NOMO-1 treated with DMSO at 0.1 percent for 48 hours (cell line): Measurements from ENCODE around the gene SLC44A3.

Source experiments
- DNase-seq: peaks from one replicate; lab custom pipeline; 2025; ENCODE audit not compliant: unreplicated experiment; lab: John Stamatoyannopoulos, UW

SLC44A3 gene

DNA sequence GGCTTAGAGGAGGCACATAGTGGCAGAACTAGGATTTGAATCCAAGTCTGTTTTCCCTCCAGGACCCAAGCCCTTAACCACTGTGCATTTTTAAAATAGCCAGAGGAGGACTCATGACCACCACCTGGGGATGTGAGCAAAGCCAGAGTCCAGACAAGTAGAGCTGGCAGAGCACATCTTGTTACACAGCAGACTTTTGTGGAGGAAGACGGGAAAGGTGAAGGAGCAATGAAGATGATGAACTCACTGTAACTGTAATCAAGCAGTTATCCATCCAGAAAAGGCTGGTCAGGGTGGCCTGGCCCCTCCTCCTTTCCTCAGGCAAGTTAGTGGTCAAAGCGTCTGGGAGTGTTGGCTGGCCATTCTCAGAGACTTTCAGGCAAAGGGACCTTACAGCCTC is 50.9 kb downstream of the SLC44A3 start:
- no peak for DNase-seq

DNA sequence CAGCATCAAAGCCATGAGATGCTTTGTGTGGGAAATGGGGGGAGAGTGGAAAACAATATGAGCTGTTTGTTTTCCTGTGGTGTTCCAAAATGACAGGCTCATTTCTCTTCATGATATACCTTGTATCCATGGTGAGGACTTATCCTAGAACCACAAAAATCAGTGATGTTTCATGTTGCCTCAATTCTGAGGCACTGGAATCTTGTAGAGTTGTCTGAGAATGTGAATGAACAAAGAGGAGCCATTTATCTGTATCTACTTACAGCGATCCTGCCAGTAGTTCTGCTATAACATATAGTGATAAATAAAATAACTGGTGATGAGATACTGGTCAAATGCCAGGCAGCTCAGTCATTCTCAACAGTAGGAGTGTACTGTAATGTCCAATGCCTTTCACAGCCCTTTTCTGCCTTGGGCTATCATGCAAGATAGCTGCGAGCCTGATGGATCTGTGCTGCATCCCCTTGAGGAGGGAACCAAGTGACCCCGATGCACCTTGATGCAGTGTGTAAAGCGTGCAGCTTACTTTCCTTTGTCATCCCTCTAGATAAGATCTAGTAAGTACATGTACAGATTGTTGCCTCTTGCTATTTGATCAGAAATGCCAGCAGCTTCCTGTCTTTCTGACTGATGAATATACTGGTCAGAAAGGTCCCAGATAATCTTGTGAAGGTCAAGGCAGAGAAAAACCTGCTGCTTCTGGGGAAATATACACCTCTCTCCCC is 52.8 kb downstream of the SLC44A3 start:
- DNase-seq, result no peak

DNA sequence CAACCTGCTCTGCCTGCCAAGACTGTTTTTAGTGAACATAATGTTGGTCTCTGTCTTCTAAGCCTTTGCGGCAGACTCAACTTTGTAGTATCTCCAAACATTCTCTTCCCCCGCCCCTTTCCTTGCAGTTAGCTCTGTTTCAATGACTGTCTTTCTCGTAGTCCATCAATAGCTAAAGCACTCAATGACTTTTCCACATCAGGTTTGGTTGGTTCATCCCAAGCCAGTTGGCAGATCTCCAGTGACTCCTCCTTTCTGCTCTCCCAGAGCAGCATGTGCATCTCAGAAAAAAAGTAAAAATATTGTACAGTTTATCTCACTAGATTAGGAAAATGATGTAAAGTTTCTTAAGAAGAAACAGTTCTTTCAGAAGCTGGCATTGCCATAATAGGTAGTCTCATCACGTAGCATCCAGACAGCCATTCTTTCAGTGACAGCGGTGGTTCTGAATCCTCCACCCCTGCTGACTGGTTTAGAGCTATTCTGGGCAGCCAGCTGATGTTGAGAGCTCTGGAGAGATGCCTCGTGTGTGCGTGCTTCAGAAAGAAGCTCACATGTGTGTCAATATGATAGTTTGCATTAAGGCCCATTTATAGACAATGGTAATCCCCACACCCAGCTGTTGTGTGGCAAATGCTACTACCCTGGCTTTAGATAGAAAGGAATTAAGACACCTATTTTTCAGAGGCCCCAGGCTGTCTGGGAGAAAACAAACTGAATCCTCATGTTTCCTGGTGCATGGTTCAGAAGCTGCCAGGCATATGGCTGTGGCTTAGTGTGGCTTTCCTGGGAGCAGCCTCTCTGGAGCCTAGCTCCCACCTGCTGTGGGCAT is 53.6 kb downstream of the SLC44A3 start:
- DNase-seq, result no peak

DNA sequence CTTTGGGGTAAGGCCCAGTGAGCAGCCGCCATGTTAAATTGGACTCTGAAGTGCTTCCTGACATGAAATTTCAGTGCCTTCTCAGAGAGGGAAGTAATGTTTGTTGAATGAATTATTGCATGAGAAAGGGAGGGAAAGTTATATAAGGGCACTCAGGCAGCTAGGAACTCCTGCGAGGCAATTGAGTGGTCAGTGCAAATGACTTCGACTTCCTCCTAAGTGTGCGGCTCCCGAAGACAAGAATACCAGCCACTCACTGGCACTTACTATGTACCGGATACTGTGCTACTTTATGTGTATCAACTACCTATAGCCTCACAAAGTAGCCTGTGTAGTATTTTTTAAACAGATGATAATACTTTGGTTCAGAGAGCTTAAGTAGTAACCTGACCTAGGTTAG is 54.3 kb downstream of the SLC44A3 start:
- no peak for DNase-seq

DNA sequence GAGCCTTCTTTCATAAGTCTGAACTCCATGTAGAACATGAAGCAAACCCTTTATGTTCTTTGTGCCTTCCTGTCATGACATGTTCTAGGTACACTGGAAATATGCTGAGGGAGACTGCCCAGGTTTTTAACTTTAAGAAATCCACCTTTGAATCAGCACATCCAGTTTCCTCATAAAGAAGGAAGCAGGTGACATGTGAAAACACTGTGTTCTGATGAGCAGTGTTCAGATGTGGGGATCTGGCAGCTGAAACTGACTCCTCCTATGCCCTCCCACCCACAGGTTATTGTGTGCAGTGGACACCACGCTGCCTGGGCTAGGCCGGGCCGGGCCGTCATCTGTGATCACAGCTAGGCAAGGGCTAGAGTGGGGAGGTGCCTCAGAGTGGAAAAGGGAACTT is 55.6 kb downstream of the SLC44A3 start:
- no peak for DNase-seq

DNA sequence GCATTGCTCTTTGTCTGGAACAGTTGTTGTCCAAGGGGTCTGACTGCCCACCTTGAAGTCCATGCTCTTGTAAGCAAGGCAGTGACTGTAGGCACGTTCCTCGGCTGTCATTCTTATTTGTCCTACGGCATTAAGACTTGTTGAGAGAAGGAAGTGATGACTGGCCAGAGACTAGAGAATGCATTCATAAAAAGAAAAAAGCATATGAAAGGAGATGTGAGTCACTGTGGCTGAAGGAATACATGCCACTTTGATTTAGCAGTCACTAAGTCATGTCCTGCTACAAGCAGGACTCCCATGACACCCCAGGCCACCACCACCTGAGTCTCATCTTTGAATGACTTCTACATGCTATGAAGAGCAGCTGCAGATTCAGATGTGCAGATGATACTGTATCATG is 56.2 kb downstream of the SLC44A3 start:
- DNase-seq, result peak; percentile 17

DNA sequence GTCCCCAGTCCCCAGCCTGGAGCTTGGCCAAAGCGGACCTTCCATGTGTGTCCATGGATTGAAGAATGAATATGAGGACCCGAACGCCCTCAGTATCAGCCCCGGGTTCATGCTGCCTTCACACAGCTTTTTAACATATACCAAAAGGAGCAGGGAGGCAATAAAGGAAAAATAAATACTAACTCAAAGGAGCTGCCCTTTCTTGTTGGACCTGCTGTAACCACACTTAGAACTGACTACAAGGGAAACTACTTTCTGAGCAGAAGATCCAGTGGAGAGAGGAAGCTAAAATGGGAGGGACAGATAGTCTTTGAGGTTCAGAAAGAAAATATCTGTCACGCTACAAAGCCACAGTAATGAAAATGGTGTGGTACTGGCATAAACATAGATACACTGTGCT is 58.2 kb downstream of the SLC44A3 start:
- DNase-seq, result no peak

DNA sequence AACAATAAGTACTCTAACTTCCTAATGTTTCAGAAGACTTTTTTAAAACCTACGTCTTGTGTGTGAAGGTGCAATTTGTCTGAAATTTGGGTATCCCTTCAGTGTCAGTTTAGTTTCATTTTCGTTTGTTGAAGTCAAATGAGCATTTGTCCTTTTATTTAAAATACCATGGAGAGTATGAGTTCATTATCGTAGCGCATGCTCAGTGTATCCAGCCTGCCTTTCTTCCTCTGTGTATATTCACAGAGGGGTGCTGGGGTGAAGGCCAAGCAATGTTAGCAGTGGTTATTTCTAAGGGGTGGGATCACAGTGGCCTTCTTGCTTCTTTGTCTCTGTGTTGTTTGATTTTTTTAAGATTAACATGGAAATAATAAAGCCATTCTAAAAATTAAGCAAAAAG is 63.5 kb downstream of the SLC44A3 start:
- no peak for DNase-seq

DNA sequence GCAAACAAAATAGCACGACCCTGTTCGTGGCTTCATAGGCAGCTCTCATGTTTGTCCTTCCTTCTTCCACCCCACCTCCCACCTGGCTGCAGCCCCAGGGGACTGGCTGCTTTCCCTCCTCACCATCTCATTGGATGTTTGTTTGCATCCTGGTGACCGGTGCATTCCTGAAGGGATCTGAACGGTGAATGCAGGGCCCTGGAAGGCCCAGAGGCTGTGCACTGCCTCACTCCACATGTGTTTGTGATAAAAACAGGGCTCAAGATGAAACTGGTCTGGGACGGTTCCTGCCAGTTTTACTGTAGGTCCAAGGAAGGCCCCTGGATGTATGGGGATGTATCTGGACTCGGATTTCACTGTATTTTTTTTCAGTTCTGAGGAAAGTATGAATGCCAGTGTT is 63.9 kb downstream of the SLC44A3 start:
- no peak for DNase-seq

DNA sequence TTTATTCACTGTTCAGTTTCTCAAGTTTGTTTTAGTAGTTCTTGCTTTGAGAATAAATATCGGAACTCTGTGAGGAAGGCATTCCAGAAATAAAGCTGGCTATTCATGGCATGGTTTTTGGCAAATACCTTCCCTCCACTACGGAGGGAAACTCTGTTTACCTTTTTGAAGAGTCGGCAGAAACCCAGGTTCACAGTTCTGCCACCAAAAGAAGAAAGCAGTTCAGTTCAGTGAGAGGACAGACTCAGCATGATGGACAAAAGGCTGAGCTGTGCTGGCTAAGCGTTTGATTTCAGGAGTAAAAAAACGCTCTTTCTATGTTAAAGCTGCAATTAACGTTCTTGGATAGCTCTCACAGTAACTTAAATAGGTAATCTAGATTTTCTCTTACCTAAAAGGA is 64.3 kb downstream of the SLC44A3 start:
- DNase-seq, result no peak

DNA sequence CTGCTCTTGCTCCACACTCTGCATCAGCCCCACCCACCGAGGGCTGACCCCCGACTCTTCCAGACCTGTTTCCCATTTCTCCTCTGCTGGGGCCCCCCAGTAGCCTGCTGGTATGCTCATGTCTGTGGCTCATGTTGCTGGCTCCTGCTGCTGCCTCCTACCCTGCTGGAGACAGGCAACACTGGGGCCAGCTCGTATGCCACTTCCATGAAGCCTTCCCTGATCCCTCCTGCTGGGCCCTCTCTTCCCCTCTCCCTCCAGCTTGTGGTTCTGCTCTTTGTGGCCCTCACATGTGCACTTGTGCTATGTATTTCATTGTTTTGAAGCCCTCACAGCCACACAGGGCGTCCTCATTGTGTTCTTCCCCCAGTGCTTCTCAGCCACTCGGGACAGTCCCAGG is 66.2 kb downstream of the SLC44A3 start:
- DNase-seq, result no peak

DNA sequence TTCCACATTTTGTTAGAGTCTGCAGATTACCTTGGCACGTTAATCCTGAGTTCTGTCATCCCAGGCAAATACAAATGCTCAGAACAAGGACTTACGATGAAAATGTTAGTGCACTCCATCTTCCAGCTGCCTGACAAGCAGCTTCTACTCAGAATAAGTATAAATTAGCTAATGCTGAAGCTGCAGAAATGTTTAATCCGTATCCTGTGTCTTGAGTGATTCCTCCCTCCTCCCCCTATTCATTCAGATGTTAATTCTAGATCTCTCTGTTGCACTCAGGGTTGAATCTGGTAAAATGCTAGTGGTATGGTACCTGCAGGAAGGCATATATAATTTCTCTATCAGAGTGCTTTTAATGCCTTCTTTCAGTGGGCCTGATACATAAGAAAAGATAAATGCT is 66.9 kb downstream of the SLC44A3 start:
- no peak for DNase-seq

DNA sequence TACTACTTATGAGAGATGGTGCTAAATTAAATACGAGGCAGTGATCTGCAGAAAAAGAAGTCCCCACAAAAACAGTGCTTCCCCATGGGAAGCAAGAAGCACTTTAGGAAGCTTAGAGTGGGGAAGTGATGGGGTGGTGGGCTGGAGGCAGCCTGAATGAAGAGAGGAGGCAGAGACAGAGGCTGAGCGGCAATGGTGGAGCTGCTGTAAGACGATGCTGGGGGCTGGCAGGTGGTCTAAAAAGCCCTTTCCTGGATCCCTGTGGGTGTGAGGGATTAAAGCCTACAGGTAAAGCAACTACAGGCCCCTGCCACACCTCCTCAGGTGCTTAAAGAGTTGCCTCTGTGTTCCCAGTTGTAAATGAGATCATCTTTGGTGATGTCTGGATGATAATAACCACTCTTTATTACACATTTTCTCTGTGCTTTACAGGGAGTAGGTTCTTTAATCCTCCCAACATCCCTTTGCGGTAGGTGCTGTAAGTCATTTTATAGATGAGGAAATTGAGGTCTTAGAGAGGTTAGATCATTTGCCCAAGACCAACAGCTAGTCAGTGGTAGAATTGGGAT is 67.5 kb downstream of the SLC44A3 start:
- DNase-seq, result no peak

DNA sequence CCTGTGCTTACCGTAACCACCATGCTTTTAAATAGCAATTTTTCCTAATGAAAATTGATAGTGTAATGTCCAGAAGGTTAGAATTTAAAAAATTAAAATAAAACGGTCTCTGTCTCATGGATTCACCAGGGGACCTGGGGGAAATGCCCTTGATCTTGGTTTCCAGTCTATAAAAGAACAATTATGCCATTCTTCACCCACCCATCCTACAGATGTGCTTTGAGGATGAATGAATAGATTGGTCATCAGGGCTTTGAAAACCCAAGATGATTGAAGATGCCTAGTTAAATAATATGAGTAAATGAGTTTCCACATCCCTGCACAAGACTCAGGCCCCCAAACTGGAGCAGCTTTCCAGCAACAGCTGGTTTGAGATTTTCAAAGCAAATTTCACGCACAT is 68.0 kb downstream of the SLC44A3 start:
- DNase-seq, result no peak

DNA sequence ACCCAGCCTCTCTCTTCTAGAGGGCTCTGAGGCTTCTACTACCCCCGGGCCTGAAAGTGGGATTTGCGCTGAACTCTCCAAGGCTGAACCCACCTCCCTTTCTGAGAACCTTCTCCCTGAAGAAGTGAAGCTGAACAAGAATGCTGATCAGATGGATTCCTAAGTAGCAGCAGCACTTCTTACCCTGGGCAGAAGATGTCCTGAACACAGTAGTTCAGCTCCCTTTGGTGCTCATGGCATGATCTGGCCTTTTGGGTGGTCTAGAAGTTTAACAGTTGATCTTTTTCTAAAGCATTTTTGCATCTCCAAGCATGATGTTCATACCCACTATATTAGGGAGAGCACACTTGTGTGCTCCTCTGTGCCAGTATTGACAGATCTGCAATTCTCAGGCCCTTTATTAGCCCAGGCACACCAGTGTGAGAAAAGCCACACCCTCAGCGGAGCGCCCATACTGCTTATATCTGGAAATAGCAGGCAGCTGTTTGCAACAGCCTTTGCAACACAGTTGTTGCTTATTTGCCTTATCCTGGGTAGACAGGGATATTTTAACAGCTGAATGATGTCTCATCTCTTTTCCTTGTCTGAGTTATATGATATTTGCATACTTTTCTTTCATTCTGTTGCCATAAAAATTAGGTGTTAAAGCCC is 72.6 kb downstream of the SLC44A3 start:
- no peak for DNase-seq

DNA sequence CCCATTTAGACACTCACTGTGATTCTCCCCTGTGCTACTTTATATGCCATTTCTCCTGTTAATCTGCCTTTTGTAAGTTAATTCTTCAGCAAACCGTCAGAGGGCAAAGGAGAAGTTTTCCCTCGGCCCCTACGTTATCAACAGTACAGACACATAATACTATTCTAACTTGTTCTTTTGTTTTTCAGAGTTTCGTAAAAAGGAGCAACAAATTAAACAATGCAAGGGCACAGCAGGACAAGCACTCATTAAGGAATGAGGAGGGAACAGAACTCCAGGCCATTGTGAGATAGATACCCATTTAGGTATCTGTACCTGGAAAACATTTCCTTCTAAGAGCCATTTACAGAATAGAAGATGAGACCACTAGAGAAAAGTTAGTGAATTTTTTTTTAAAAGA is 74.5 kb downstream of the SLC44A3 start:
- no peak for DNase-seq

DNA sequence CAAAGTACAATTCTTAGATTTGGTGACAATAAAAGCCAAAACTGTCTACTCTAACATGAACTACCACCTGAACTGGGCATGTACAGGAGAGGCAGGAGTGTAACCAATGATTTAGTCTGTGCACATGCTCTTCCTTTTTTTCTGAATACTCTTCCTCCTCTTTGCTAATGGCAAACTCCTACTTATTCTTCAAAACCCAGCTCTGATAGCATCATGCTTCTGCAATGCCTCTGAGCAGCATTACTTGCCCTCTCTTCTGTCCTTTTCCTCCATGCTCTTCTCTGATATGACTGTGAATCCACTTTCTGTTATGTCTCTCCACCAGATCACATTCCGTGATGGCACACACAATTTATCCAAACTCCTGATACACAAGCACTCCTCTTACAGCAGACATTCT is 75.4 kb downstream of the SLC44A3 start:
- DNase-seq, result no peak

DNA sequence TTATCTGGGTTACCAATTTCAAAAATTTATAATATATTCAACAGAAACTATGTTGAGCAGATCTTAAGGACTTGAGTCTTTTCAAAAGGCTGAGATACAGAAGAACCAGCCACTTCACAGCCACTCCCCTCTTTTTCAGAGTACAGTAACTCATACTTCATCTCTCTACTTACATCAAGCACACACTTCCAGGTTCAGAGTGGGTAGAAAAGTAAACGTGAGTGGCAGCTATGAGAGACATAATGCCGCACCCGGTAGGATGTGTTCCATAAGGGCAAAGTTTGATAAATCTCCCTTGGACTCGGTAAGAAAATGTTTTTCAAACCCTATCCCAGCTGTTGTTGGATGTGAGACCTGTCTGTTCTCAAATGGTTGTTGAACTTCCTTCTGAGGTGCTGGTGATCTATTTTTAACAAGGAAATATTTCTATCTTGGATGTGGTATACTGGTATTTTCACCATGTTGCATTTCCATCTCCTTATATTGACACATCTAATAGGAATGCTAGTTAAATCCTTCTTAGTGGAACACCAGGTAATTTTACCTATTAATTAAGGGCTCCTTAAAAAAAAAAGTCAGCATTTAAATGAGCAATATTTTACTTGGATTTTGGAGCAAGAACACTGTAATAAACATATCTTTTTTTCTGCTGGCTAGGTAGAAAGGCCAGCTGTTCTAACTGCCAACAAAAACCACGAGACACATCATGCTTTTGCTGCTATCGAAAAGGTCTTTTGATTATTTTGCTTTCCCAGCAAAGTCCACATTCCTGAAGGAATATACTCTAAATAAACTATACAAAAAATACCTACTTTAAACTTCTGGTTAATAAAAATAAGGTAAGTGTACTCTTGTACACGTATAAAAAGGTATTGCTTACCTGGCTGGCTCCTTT is 78.6 kb downstream of the SLC44A3 start:
- DNase-seq, result no peak

DNA sequence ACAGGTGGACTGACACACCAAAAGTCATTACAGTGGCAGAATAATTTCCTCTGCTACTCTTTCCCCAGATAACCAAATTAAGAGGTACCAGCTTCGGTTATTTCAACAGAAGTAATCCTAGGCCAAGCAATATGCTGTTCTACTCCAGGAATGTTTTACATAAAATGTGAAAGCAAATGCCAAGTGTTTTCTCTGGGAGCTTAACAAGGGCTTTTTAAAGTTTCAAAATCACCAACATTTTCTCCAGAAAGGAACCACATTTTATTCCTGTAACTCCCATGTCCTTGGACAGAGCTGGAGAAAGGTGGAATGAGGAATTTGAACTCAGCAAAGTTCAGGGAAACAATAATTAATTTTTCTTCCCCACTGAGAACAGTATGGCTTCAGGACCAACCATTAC is 79.6 kb downstream of the SLC44A3 start:
- no peak for DNase-seq

DNA sequence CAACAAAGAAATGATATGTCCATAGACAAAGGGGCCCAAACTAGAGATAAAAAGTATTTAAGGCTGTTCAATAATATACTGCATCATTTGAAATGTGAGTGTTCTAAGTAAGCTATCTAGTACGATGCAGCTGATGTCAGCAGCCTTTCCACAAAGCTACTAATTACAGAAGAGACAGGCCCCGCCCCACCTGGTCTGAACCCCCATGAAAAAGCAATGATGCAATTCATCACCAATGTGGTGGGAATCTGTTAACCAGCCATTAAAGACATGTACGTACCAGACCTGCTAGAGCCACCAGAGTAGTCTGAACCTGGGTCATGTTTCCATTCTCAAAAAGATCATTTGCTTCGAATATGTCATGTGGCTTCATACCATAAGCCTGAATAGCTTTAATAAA is 81.7 kb downstream of the SLC44A3 start:
- DNase-seq, result no peak
